GM12891 (cell line): Measurements from ENCODE around the gene FAM110A.
"Not testable (repeated sequence)": the region's sequence is repeated elsewhere in the genome, so short reads cannot be mapped to it uniquely, and the experiment has no call there.

ENCODE experiments used
- DNase-seq: peaks from one replicate; pipeline ENCODE4 v3.0.0; 2011; ENCODE audit warnings: low spot score; ENCODE audit not compliant: insufficient read length
- FAIRE-seq: peaks from 2 replicates; lab custom pipeline; 2011; peaks lifted over from hg19 to GRCh38; lab: Jason Lieb, UNC
- PAX5 ChIP-seq: IDR thresholded peaks from 2 replicates; pipeline ENCODE4 v1.6.1; 2011; ENCODE audit warnings: low read length, moderate library complexity, mild to moderate bottlenecking; ENCODE audit not compliant: insufficient read depth, severe bottlenecking
- POLR2A ChIP-seq: IDR thresholded peaks from 2 replicates; pipeline ENCODE4 v1.6.1; 2011; ENCODE audit warnings: low read depth, low read length, control low read depth
- POLR2AphosphoS5 ChIP-seq: IDR thresholded peaks from 2 replicates; pipeline ENCODE4 v1.6.1; 2011; ENCODE audit warnings: low read depth, low read length, control low read depth
- POU2F2 ChIP-seq: IDR thresholded peaks from 2 replicates; pipeline ENCODE4 v1.6.1; 2011; ENCODE audit warnings: low read depth, mild to moderate bottlenecking, control low read depth, low read length, moderate library complexity
- SPI1 ChIP-seq: IDR thresholded peaks from 2 replicates; pipeline ENCODE4 v1.6.1; 2011; ENCODE audit warnings: low read depth, low read length, control low read depth
- TAF1 ChIP-seq: IDR thresholded peaks from 2 replicates; pipeline ENCODE4 v1.6.1; 2011; ENCODE audit warnings: low read depth, low read length, control low read depth

The FAM110A gene

GRCh38 chr20:841568-842546, 8.3 kb downstream of the FAM110A start:
- FAIRE-seq = no peak
- TF ChIP-seq POLR2AphosphoS5 (no peak), PAX5 (no peak), POLR2A (no peak), POU2F2 (no peak), SPI1 (no peak), TAF1 (no peak)
- no peak for DNase-seq

GRCh38 chr20:842547-842940, 9.0 kb downstream of the FAM110A start:
- FAIRE-seq (no peak), DNase-seq (no peak)
- TF ChIP-seq PAX5 (no peak), POLR2A (no peak), POU2F2 (no peak), TAF1 (no peak), POLR2AphosphoS5 (no peak), SPI1 (no peak)

GRCh38 chr20:843912-844311, 10.4 kb downstream of the FAM110A start:
- no peak for DNase-seq
- no peak for FAIRE-seq
- TF ChIP-seq SPI1 = no peak
- no peak for TF ChIP-seq POU2F2
- no peak for TF ChIP-seq TAF1
- TF ChIP-seq POLR2AphosphoS5 = no peak
- TF ChIP-seq PAX5 = no peak
- TF ChIP-seq POLR2A = no peak

GRCh38 chr20:844473-845225, 11.1 kb downstream of the FAM110A start:
- TF ChIP-seq POLR2A = no peak
- no peak for TF ChIP-seq PAX5
- TF ChIP-seq SPI1 = no peak
- no peak for TF ChIP-seq TAF1
- no peak for TF ChIP-seq POLR2AphosphoS5
- TF ChIP-seq POU2F2 = no peak
- FAIRE-seq (peak; percentile 92), DNase-seq (peak; percentile 97)

GRCh38 chr20:845226-845868, 11.8 kb downstream of the FAM110A start:
- TF ChIP-seq POLR2A = no peak
- no peak for TF ChIP-seq SPI1
- TF ChIP-seq PAX5 = no peak
- TF ChIP-seq POU2F2 = no peak
- TF ChIP-seq POLR2AphosphoS5 = no peak
- no peak for TF ChIP-seq TAF1
- no peak for FAIRE-seq
- DNase-seq = no peak

- TF ChIP-seq POU2F2 = no peak
- TF ChIP-seq POLR2AphosphoS5 = no peak
- TF ChIP-seq TAF1 = no peak
- no peak for TF ChIP-seq PAX5
- no peak for TF ChIP-seq SPI1
- TF ChIP-seq POLR2A = no peak
- DNase-seq = no peak
- FAIRE-seq = peak; percentile 48
Measured at GRCh38 chr20:845941-846893, 12.7 kb downstream of the FAM110A start.

- FAIRE-seq = no peak
- TF ChIP-seq SPI1 (no peak), POLR2A (no peak), POLR2AphosphoS5 (no peak), PAX5 (no peak), TAF1 (no peak)
Measured at GRCh38 chr20:846894-847278, 13.4 kb downstream of the FAM110A start.

GRCh38 chr20:848193-848592, 14.7 kb downstream of the FAM110A start:
- TF ChIP-seq PAX5 = no peak
- TF ChIP-seq POU2F2 = no peak
- no peak for TF ChIP-seq TAF1
- TF ChIP-seq POLR2AphosphoS5 = no peak
- no peak for TF ChIP-seq POLR2A
- no peak for TF ChIP-seq SPI1
- DNase-seq = no peak
- FAIRE-seq = no peak

More at GRCh38 chr20:846894-847278, 13.4 kb downstream of the FAM110A start:
- peak; percentile 61 for DNase-seq

GRCh38 chr20:848731-849130, 15.2 kb downstream of the FAM110A start:
- not testable (repeated sequence) for FAIRE-seq, DNase-seq
